ENCODE data around the gene TMEM156. TPM values are rescaled to one million over a fixed set of nuclear protein-coding genes. Genes with fewer than 3 reads are reported as not detected.

TMEM156 gene
- total RNA-seq, 3 donors from 2014 or later (not counting 1 experiment from before 2014, with no cell fraction given), result 13.8 to 22.3 (median 16.8) TPM

- no peak for DNase-seq
- no peaks in the 10 kb centered on the region for H3K9me3 ChIP-seq (ENCODE audit: control insufficient read depth, insufficient read depth, low read length)
- no peaks in the 10 kb centered on the region for H3K9me3 Mint-ChIP-seq
- WGBS (ENCODE audit: insufficient coverage), result 92% methylated on average over 9 of the region's 9 CpGs
- H3K27ac ChIP-seq (ENCODE audit: low read length), result no peak overlapping the region
- peaks cover 0 to 7% of the 10 kb centered on the region in 2 donors for H3K27me3 Mint-ChIP-seq (ENCODE audit: low read depth in 2 of 2)
- H3K36me3 ChIP-seq (ENCODE audit: control insufficient read depth, insufficient read depth, low read length), result no peaks in the 10 kb centered on the region
- H3K4me1 Mint-ChIP-seq, result no peaks in the 10 kb centered on the region
- H3K36me3 Mint-ChIP-seq, result no peaks in the 10 kb centered on the region
- TF ChIP-seq CTCF (IDR thresholded peaks at IDR 0.05), result no peak
- no peak overlapping the region for H3K4me3 Mint-ChIP-seq
- no peak overlapping the region for H3K4me3 ChIP-seq (ENCODE audit: low read length)
- no peaks in the 10 kb centered on the region for H3K27me3 ChIP-seq (ENCODE audit: control insufficient read depth, insufficient read depth, low read length)
- no peaks in the 10 kb centered on the region for H3K4me1 ChIP-seq (ENCODE audit: control insufficient read depth, insufficient read depth, low read length)
- ATAC-seq, result no peak
- intact Hi-C loops (cut with micrococcal nuclease), result no loop called here
- H3K27ac Mint-ChIP-seq, result no peak overlapping the region
Measured at GRCh38 chr4:38928974-38929373, 103.2 kb downstream of the TMEM156 start.

- no peaks in the 10 kb centered on the region for H3K36me3 Mint-ChIP-seq
- no peaks in the 10 kb centered on the region for H3K9me3 Mint-ChIP-seq
- intact Hi-C loops (cut with micrococcal nuclease), result no loop called here
- Histone ChIP-seq H3K36me3 (ENCODE audit: control insufficient read depth, insufficient read depth, low read length) (no peaks in the 10 kb centered on the region), H3K27ac (ENCODE audit: low read length) (no peak overlapping the region), H3K4me3 (ENCODE audit: low read length) (no peak overlapping the region), H3K9me3 (ENCODE audit: control insufficient read depth, insufficient read depth, low read length) (no peaks in the 10 kb centered on the region), H3K4me1 (ENCODE audit: control insufficient read depth, insufficient read depth, low read length) (no peaks in the 10 kb centered on the region), H3K27me3 (ENCODE audit: control insufficient read depth, insufficient read depth, low read length) (no peaks in the 10 kb centered on the region)
- H3K27me3 Mint-ChIP-seq (ENCODE audit: low read depth in 2 of 2), result peaks cover 0 to 7% of the 10 kb centered on the region in 2 donors
- no peak overlapping the region for H3K4me3 Mint-ChIP-seq
- no peak for TF ChIP-seq CTCF (IDR thresholded peaks at IDR 0.05)
- 88% methylated on average over 3 of the region's 3 CpGs for WGBS (ENCODE audit: insufficient coverage)
- DNase-seq (no peak), ATAC-seq (no peak)
- no peaks in the 10 kb centered on the region for H3K4me1 Mint-ChIP-seq
- no peak overlapping the region for H3K27ac Mint-ChIP-seq
Measured at GRCh38 chr4:38928568-38928967, 103.6 kb downstream of the TMEM156 start.

GRCh38 chr4:38926896-38927295 is 105.3 kb downstream of the TMEM156 start:
- H3K36me3 ChIP-seq (ENCODE audit: control insufficient read depth, insufficient read depth, low read length), result no peaks in the 10 kb centered on the region
- no peak for TF ChIP-seq CTCF (IDR thresholded peaks at IDR 0.05)
- DNase-seq (no peak), ATAC-seq (no peak)
- H3K9me3 ChIP-seq (ENCODE audit: control insufficient read depth, insufficient read depth, low read length), result no peaks in the 10 kb centered on the region
- H3K27ac ChIP-seq (ENCODE audit: low read length), result no peak overlapping the region
- WGBS (ENCODE audit: insufficient coverage), result 92% methylated on average over 6 of the region's 6 CpGs
- peaks cover 0 to 7% of the 10 kb centered on the region in 2 donors for H3K27me3 Mint-ChIP-seq (ENCODE audit: low read depth in 2 of 2)
- H3K4me3 Mint-ChIP-seq, result no peak overlapping the region
- no peak overlapping the region for H3K4me3 ChIP-seq (ENCODE audit: low read length)
- H3K27me3 ChIP-seq (ENCODE audit: control insufficient read depth, insufficient read depth, low read length), result no peaks in the 10 kb centered on the region
- no peaks in the 10 kb centered on the region for H3K9me3 Mint-ChIP-seq
- no peaks in the 10 kb centered on the region for H3K4me1 ChIP-seq (ENCODE audit: control insufficient read depth, insufficient read depth, low read length)
- no peaks in the 10 kb centered on the region for H3K36me3 Mint-ChIP-seq
- no peaks in the 10 kb centered on the region for H3K4me1 Mint-ChIP-seq
- H3K27ac Mint-ChIP-seq, result no peak overlapping the region
- intact Hi-C loops (cut with micrococcal nuclease), result no loop called here

All from natural killer cell (primary cell).